SH-SY5Y (cell line): ENCODE data around the gene CDC27.

Experiments used
- GATA2 ChIP-seq: IDR thresholded peaks from 2 replicates; pipeline ENCODE4 v1.6.1; 2011; ENCODE audit warnings: mild to moderate bottlenecking, low read depth, low read length
- GATA3 ChIP-seq: IDR thresholded peaks from 2 replicates; pipeline ENCODE4 v1.6.1; 2011; ENCODE audit warnings: low read depth, mild to moderate bottlenecking, low read length, moderate library complexity

GRCh38 chr17:47224966-47225365 is 35.9 kb upstream of the CDC27 start:
- no peak for TF ChIP-seq GATA2
- TF ChIP-seq GATA3: no peak
